Smooth muscle cell of the brain vasculature (primary cell): ENCODE data around the gene HEBP1.

ENCODE experiments used
- DNase-seq: peaks from one replicate; pipeline ENCODE4 v3.0.0-alpha.2; 2012; ENCODE audit warnings: low read depth, low spot score

HEBP1 gene

DNA sequence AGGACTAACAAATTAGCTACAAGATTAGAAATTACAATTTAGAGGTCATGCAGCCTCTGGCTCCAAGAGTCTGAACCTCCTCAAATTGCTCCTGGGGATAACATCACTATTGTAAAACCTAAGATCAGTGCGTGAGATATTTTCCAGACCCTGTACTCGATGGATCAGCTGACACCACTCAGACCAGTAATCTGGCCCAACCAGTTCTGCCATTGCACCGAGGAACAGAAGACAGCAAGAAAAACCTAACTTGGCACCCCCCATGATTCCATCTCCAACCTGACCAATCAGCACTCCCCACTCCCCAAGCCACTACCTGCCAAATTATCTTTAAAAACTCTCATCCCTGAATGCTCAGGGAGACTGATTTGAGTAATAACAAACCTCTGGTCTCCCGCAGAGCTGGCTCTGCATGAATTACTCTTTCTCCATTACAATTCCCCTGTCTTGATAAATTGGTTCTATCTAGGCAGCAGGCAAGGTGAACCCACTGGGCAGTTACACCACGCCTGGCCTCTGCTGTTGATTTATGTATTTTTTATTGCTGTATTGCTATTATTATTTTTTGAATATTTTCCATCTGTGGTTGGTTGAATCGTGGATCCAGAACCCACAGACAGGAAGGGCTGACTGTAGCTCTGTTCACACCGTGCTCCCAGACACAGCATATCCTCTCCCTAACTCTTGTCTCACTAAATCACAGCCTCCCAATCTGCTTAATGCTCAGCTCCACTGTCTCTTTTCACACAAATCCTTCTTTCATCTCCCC is 9.2 kb downstream of the HEBP1 start:
- DNase-seq = no peak

DNA sequence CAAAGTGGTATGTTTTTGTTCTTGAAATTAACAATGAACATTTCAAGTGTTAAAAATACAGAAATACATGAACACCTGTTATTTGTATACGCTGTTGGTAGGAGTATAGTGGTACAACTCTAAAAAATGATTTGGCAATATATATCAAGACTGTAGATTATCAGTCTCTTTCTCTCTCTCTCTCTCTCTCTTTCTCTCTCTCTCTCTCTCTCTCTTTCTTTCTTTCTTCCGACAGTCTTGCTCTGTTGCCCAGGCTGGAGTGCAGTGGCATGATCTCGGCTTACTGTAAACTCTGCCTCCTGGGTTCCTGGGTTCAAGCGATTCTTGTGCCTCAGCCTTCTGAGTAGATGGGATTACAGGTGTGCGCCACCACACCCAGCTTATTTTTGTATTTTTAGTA is 12.6 kb downstream of the HEBP1 start:
- DNase-seq = no peak

DNA sequence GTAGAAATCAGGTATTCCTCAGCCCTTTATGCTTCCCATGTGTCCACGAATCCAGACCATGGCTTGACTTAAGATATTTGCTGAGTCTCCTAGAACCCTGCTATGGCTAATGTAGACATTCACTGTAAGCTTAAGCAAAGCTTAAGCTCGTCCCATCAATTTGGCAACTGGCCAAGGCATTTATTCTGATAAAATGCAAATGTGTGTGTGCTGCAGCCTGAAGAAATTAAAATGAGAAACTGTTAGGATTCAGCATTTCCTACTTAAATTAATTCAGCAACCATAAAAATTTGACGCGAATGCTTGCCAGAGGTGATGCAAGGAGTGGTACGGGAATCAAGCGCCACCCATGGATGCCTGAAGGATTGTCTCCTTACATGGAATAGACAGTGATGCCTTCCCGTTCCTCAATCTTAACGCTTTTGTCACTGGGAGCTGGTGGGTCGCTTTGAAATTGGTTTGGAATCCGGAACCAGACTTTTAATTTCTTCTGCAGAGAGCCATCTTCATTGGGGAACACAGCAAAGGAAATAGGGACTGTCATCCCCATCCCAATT is 13.2 kb downstream of the HEBP1 start:
- DNase-seq = no peak

DNA sequence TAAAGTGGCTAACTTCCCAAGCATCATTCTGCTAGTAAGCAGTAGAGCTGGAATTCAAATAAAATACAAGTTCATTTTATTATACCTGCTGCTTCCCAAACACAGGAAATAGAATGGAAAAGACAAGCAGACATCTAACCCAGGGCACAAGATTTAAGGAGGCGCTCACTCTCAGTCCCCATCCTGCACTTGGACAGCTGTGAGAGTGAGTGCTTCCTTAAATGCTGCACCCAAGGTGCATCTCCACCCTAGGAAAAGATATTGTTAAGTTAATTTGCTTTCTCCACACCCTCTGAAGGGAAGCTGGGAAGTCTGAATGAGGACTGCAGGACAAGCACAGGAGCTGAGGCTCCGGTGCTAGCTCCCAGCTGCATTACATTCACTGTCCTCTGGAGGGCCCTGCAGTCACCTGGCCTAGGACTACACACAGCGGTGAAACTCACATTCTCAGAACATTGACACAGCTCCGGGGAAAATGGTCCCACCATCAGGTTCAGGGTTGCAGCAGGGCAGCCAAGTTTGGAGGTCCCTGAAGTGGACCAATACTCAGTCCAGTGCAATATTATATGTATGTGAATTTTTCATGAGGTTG is 14.2 kb downstream of the HEBP1 start:
- DNase-seq = no peak

DNA sequence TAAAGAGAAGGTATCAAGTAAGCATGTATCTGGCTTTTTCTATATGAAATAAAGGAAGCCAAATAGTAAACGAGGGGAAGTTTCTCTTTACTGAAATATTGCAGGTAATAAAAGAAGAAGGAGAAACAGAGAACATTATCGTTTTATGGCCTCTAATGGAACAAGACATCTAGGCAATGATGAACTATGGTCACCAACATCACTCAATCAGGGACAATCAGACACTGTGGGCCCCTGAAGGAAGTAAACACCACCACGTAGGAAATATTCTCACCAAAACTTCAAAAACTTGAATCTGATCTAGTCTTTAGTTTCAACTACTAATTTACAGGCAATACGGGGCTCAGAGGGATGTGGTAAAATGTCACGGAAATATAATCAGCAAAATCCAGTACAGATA is 15.9 kb downstream of the HEBP1 start:
- no peak for DNase-seq

DNA sequence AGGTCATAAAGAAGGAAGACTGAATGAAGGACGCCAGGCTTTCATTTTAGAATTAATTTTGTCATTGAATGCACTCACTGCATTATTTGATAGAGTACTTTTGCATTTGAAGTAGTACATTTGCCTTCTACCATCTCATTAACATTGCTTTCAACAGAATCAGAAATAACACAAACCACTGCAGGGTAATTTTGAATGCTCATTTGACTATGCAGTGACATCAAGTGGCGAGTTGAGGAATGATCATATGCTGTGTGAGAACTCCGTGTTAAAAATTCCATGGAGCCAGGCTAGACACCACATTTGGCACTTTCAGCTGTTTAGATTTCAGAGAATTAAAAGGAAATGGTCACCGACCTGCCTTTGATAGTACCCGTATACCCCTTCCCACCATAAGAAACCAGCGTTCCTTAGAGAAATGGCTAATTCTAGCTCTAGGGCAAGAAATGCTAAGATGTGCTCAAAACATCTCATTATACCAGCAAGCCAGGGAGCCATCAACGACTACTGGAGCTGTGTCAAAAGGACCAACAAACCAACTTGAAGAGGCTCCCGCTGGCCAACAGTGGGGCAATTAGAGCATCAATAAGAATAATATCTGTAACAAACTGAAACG is 16.5 kb downstream of the HEBP1 start:
- DNase-seq = no peak

DNA sequence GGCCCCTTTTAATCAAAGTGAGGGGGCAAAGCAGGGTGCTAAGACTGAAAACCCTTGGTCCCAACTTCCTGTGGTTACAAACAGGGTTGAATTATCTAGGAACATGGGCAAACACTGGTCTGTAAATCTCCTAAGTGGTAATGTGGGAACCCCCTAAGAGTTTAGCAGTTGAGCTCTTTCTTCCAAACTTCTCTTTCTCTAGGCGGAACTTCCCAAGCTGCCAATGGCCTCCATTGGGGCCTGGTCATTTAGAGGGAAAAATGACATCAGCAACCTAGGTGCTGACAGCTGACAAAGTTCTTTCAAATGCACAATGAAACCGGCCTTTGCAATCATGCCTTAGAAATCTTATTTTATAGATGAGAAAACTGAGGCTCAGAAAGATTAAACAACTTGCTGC is 17.7 kb downstream of the HEBP1 start:
- no peak for DNase-seq

DNA sequence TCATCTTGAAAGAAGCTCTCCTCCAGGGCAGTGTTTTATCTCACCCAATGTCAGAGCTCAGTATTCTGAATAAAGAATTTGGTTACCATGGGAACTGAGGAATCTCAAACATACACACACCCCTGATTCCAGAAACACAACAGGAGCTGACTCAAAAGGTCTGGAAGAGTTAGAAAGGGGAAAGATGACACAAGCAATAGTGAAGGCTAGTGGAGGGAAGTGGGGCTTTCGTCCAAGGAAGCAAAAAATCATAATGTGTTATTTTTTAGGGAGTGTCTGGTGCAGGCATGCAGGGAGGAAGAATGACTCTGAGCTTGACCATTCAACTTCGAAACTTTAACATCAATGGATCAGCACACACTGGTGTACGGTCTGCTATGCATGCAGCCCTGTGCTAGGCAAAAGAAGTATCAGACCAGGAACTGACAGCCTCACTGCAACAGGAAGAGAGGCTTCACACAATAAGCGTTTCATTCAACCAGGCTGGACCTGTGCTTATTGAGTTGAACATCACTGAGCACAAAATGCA is 20.3 kb downstream of the HEBP1 start:
- no peak for DNase-seq

DNA sequence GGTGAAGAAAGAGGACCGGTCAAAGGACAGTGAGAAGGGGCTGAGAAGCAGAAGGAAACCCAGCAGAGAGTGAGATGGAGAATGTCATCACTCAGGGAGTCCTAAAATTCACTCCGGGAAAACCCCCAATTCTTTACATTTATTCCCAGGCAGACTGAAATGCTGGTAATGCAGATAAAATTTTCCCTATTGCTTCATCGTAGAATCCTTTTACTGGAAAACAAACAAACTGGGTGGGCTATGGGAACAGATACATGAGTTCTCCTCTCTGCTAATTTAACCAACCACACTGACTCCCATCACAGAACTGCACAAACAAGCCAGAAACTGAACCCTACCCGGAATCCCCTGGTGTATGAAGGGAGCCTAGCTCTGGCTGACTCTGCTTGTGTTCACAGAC is 20.9 kb downstream of the HEBP1 start:
- no peak for DNase-seq

DNA sequence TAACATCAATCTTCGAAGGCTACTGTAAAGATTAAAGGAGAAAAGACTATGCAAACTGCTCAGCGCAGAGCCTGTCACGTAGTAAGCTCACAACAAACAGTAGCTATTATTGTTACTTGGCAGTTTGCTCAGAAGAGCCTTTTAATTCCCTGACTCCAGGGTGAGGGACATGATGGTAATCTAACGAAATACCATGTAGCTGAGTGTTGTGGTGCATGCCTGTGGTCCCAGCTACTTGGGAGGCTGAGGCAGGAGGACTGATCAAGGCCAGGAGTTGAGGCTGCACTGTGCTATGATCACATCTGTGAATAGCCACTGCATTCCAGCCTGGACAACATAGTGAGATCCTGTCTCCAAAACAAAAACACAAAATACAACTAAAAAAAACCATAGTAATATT is 22.8 kb downstream of the HEBP1 start:
- DNase-seq = no peak

DNA sequence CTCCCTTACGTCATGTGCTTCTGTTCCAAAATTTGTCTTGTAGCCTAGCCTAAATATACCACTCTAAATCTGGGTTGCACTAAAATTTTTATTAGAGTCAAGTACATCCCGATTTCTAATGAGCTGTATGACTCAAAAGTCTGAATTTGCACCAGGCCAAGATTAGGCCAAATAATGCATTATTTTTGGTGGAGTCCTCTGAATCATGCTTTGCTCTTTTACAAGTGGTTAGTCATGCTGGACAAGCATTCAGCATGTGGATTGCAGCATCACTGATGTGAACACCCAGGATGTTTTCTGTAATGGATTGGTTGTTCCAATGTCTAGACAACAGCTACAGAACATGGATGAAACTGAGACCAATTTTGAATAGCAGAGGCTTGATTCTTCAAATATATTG is 23.7 kb downstream of the HEBP1 start:
- no peak for DNase-seq

DNA sequence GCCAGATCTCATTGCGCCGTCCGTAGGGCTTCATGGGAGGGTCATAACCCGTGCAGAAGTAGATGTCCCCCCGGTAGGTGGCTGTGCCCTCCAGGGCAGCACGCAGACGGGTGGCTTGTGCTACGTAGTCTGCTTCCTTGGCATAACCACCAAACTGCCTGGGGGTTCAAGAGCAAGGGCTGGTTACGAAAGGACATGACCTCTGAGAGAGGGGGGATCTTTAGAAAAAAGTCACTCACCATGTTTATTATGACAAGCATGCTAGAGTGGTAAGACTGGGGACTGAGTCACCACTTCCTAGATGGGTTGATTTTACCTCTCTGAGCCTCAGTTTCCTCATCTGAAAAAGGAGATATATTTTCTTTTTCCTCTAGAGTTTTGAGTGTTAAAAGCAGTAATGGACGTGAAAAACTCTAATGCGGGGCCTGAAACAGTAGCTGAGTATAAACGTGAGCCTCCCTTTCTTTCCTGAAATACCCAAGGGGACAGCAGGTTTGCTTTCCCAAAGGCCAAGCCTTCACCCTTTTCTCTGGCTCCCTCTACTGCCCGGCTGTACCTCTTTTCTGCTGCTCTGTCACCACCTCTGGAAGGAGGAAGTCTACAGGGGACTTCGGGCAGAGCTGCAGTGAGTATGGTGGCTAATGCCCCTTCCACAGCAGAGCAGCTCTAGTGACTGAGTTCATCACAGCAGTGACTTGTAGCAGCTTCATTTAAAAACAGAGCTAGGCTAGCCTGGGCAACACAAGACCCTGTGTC is 24.6 kb downstream of the HEBP1 start:
- DNase-seq = no peak

DNA sequence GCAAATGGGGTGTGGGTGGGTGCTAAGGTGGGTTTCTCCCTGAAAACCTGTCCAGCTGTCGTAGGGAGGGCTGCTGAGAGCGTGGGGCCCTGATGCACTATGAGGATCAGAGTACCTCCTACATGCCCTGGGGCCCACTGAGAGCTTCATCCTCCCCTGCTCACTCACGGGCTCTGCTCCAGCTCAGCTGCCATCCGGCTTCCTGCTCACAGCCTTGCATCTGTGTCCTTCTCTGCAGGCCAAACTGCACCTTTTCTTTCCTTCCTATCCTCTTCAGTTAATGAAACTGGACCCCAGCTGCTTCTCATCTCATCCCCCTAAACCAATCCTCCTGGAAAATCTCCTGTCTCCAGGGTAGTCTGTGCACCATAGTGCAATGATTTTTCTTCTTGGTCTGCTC is 25.9 kb downstream of the HEBP1 start:
- DNase-seq = no peak

DNA sequence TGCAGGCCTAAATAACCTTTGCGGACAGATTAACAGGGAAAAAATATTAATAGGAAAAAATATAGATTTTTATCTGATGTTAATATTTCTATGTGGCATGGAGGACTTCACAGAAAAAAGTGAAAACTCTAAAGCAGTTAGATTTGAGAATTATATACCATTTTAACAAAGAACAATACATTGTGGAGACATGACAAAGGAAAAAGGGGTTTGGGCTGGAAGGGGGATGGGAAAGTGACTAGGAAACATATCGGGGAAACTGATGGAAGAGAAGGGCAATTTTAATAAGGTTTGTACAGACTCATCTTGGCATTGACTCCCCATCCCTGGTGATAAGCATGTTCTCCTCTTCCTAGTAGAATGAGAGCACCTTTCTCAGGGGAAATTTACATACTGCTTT is 27.0 kb downstream of the HEBP1 start:
- no peak for DNase-seq

DNA sequence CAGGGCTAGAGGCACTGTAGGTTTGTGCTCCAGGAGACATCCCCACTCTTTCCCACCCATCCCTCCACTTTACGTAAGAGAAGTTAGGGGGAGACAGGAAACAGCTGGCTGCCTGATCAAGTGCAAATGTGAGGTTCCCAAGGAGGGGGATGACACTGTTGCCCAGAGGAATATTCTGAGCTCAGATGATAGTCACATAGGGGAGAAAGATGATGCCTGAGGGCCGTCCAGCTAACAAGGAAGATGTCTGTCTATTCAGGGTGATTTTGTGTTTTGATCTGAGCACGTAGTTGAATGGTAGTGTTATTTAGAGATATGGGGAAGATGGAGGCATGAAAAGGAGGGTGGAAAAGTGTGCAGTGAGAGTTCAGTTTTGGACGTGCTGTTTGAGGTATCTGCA is 34.2 kb downstream of the HEBP1 start:
- no peak for DNase-seq

DNA sequence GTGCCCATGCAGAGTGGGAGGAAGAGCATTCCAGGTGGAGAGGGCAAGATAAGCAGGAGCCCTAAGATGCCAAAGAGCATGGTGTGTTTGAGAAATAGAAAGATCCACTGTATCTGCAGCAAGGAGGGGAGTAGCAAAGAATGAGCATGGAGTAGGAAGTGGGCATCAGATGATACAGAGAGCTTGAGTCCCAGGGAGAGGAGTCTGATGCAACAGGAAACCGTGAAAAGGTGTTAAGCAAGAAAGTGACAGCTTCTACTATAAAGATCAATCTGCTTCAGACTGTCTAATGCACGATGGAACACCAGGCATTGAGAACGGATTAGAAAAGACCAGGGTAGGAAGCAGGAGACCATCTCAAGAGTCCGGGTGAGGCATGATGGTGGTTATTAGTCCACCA is 35.8 kb downstream of the HEBP1 start:
- DNase-seq = no peak

DNA sequence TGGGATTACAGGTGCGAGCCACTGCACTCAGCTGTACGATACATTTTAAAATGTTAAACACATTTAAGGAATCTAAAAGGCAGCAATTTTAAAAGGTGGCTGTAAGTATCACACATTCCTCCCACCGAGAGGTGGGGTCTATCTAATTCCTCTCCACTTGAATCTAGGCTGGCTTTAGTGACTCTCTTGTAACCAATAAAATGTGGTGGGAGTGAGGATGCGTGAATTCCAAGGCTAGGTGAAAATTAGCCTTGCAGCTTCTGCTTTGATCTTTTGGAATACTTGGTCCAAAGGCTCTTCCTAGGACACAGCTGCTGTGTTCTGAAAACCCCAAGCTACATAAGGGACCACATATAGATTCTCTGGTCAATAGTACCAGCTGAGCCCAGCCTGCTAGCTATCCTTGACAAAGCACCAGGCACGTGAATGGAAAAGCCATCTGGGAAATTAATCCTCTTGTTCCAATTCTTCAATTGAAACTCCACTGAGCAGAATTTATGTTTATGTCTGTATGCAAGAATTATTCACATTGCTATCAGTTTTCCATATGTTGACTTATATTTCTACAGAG is 39.3 kb downstream of the HEBP1 start:
- no peak for DNase-seq

DNA sequence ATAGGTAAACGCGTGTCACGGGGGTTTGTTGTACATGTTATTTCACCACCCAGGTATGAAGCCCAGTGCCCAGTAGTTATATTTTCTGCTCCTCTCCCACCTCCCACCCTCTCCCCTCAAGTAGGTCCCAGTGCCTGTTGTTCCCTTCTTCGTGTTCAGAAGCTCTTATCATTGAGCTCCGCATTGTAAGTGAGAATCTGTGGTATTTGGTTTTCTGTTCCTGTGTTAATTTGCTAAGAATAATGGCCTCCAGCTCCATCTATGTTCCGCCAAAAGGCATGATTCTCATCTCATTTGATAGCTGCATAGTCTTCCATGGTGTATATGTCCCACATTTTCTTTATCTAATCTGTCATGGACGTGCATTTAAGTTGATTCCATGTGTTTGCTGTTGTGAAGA is 41.2 kb downstream of the HEBP1 start:
- no peak for DNase-seq

DNA sequence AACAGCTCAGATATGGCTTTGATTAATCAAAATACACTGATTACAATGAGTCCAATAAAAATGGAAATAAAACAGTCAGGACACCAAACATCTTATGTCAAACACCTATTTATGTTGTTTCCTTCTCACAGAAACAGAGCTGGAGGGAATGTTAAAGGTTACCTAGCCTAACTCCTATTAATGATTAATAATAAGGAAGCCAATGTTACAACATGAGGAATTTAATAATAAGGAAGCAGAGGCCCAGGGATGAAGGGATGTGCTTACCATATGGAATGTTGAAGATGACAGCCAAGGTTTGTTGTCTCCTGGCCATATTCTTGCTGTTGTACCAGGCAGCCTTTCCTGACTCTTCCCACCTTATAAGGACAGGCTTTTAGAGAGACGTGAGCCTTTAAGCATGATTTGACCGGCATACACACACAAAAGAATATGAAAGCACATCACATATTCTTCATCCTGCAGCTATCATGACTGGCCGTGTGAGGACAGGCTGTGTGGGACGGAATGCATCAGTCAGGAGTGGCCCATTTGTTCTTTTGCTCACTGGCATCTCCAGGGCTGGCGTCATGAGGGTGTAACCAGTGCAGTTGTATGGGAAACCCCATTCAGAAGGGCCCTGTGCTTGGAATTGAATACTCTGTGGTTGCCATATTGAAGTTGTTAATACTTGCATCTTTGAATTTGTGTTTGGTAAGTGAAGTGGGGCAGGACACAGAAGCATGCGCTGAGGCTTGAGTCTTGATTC is 45.0 kb downstream of the HEBP1 start:
- no peak for DNase-seq

DNA sequence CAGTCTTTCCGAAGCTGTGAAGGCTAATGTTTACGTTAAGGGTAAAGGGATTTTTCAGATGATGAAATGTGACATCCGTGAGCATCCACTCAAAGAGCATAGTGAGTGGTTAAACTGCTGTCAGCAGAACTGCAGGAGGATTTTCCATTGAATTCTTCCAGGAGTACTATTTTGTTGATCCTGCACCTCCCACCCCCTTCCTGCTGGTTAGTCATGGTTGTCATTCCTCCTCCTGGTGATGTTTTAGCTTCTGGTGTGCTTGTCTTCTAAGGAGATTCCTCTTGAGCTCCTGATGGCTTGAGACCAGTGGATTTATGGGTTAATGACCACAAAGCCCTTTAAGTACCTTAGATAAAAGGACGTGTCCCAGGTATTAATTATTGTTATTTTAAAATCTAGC is 45.7 kb downstream of the HEBP1 start:
- no peak for DNase-seq

DNA sequence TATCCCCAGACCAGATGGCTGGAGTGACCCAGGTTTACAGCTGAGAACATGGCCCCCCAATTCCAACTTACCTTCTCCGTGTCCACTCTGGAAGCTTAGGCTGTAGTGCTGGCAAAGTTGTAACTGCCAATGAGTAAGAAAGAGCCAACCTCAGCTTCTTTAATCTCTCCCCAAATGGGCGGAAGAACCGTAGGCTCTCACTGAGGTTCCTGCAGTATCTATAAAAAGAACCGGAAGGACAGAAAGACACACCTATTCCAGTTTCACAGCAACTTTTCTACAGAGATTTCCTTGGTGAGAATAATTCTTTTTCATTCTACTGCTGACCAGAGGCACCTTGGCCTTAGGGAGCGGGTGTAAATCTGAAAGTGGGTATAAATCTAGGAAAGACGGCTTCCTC is 48.0 kb downstream of the HEBP1 start, which contains the start of gene GPRC5D:
Gene GPRC5D (minus strand): TSS at position 135 of the 400 bp plus-strand sequence. CDS start 1,786 bp downstream, outside the sequence.
- no peak for DNase-seq
